GM21717 (cell line): ENCODE results near the gene ATP2A2.
"Not testable (repeated sequence)": the region's sequence is repeated elsewhere in the genome, so short reads cannot be mapped to it uniquely, and the experiment has no call there.

Experiments used
- ATAC-seq: cut with Tn5 transposase; IDR thresholded peaks from one replicate; pipeline ENCODE4 v1.9.1; 2021; ENCODE audit warnings: mild to moderate bottlenecking, moderate library complexity; ENCODE audit not compliant: unreplicated experiment

ATP2A2 gene

GRCh38 chr12:110365489-110366320, 84.7 kb downstream of the ATP2A2 start:
- no peak for ATAC-seq

DNA sequence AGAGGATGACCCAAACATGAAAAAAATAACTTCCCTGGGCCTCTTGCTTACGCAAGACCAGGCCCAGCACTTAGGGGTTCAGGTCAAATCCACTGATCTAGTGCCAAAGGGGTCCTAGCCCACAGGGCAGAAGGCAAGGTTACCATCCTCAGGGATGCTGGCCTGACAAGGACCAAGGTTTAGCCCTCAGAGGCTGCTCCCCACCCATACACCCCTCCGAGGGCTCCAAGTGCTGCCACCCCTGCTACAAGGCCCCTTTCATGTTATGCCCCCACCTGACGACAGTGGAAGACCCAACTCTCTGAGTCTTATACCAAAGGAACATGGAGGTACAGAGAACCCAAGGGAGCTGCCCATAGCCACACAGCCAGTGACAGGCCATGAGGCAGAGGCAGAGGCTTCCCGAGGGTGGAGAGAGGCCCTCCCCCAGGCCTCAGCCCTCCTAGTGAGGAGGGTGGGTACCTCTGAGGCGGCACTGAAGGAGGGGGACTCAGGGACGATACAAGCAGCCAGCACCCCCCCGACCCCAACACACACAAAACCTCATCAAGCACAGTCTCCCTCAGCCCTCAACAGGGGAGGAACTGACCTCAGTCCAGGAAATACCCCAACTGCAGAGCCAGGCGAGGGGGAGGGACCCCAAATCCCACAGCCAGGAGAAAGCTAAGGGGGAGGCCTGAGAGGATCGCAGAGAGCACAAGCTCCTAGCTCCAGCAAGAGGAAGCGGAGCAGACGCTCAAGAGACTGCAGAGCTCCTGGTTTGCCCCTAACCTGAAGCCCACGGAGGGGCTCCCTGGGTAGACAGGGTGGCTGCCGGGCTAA, 85.5 kb downstream of the ATP2A2 start:
- ATAC-seq: no peak

GRCh38 chr12:110367181-110367864, 86.3 kb downstream of the ATP2A2 start:
- ATAC-seq: no peak

GRCh38 chr12:110369992-110370391, 88.9 kb downstream of the ATP2A2 start:
- no peak for ATAC-seq

DNA sequence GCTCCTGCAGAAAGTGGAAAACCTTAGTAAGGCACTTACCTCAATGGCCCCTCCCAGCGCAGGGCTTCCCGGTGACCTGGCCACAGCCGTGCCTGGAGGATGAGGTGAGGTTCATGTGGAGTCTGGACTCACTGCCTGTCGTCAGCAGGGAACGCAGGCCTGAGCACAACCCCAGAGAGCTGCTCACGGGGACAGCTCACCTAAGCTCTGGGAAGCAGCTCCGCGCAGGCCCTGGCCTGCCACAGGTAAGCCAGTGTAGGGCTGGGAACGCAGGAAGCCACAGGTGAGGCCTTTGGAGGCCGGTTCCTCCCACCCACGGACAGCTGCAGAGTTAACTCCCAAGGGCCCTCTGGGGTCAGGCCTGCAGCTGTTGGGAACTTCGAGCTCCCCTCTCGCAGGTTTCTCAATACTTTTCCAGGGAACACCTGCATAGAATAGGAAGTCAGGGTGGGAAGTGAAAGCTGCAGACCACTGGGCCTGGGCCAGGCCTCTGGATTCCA, 89.7 kb downstream of the ATP2A2 start:
- ATAC-seq: no peak

DNA sequence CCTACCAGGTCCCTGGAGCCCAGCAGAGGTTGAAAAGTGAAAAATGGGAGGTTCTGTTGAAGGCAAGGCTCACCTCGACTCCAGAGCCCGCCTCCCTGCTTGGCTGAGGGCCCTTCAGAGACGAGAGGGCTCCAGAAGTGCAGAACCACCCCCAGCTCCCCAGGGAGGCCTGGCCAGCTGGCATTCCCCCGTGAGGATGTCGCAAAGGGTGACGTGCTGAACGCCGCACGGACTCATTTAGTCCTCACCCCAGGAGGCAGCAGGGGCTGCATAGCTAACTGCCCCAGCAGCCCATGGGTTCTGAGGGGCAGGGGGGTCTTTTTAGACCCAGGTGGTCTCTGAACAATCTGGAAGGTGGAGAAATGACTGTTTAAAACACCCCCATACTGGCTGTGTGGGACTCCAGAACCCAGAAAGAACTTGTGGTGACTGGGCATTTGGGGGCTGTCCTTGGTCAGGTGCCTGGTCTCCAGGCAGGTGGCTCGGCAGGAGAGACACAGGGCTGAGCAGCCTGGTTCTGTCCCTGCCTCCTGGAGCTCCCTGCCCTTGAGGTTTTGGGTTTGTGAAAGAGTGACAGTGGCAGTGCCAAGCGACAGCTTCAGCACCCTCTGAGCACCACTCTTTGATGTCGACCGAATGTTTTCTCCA, 90.5 kb downstream of the ATP2A2 start:
- ATAC-seq: no peak

DNA sequence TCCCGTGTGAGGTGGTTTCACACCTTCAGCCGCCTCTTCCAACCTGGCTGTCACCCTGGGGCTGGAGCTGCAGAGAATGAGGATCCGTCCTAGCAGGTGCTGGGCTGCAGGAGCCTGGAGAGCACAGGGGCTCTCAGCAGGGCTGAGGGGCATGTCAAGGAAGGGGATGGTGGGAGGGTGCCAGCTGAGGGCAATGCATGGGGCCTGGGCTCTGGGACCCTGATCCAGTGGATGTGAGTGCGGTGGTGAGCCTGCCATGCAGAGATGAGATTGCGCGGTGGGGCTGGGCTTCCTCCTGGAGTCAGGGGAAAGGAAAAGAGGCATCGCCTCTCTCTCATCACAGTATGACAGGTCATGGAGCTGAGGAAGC, 91.0 kb downstream of the ATP2A2 start:
- ATAC-seq: no peak

- ATAC-seq: no peak
These were observed 92.0 kb downstream of the ATP2A2 start for GRCh38 chr12:110373025-110373424.

- no peak for ATAC-seq
These were observed 92.4 kb downstream of the ATP2A2 start for GRCh38 chr12:110373425-110373824.

GRCh38 chr12:110373962-110374611, 93.0 kb downstream of the ATP2A2 start:
- ATAC-seq: no peak

DNA sequence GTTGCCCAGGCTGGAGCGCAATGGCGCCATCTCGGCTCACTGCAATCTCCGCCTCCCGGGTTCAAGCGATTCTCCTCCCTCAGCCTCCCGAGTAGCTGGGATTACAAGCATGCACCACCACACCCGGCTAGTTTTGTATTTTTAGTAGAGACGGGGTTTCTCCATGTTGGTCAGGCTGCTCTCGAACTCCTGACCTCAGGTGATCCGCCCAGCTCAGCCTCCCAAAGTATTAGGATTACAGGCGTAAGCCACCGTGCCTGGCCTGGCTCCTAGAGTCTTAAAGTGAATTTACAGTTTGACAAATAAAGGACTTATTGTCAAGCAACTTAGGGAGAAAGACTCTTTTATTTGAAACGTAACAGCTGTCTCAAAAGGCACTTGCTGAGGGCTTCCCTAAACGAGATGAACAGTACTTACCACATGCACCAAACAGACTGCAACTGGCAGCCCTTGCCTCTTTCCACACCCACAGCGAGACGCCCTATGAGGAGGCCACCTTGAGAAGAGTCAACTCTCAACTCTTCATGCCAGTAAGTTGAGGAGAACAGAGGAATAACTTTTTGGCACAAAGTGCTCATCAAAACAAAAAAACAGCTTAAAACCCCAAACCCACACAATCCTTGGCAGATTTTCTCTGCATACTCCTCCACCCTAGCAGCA, 97.2 kb downstream of the ATP2A2 start:
- not testable (repeated sequence) for ATAC-seq

DNA sequence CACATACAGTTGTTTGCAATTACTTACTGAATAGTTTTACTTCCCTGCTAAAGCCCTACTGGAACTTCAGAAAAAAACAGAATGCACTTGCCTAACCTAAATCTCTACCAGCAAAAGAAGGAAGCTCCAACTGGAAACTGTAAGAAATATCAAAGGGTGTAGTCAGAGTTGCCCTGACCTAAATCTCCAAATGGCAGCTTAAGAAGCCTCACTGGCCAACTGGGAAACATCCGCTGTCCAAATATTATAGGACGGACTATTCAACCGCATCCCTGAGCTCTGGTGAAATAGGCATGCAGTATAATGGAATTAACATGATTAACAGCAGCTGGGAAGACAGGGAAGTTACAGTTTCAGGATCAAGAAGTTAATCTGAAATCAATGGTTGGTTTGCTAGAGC, 98.2 kb downstream of the ATP2A2 start:
- ATAC-seq: no peak

DNA sequence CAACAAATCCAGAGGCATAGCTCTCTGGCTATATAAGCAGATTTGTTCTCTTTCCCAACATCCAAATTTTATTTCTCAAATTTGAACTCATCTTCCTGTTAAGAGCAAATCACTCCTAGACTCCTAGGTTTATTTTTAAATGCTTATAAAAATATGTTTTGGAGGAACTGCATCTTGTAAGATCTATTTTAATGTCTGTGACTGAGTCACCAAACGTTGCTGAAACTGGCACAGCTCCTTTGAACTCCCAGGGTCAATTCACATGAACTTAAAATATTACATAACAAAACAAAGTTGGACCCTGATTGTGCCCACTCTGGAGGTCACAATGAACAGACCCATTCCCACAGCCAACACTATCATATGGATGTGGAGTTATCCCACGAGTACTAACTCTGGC, 98.6 kb downstream of the ATP2A2 start:
- ATAC-seq: no peak

- no peak for ATAC-seq
These were observed 101.6 kb downstream of the ATP2A2 start for GRCh38 chr12:110382683-110383082.
